Activated CD4-positive, alpha-beta T cell treated with anti-CD3 and anti-CD28 coated beads for 48 hours (primary cell): ENCODE results near the gene PPIC.
A peak's percentile ranks its signal among the peaks of the same experiment; 100 is the strongest.

Experiments used
- DNase-seq: peaks from one replicate; pipeline ENCODE4 v3.0.0-alpha.2; 2020

The PPIC gene

GRCh38 chr5:123036391-123037103, at the start of gene PPIC:
TSS of gene PPIC (minus strand) at chr5:123036725. CDS start at chr5:123036625, 100 bp downstream.
- DNase-seq, result peak; percentile 26

DNA sequence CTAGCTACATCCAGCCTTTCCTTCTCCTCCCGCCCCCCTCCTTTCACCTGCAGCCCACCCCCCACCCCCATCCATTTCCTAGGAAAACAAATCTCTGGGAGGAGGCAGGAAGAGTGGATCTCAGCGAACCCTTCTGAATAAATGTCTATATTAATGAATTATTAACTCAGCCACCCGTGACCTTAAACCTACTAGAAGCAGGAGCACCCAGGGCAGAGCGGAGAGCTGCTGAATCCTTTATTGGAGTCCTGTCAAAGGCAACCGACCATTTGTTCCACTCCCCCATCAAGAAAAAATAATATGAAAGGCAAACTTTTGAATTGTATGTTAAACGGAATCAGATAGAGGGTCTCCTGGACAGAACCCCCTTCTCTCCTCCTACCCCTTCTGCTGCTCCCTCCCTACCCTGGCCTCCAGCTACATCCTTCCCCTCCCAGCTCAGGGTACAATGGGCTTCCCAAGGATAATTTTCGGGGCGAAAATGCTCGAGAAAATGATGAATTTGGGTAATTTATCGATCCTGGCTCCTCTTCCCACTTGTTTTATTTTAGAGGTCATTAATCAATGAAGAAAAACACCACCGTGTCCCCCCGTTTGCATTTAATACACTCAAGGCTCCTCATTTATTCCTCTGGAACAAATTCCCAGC, 49.2 kb upstream of the PPIC start:
- no peak for DNase-seq

DNA sequence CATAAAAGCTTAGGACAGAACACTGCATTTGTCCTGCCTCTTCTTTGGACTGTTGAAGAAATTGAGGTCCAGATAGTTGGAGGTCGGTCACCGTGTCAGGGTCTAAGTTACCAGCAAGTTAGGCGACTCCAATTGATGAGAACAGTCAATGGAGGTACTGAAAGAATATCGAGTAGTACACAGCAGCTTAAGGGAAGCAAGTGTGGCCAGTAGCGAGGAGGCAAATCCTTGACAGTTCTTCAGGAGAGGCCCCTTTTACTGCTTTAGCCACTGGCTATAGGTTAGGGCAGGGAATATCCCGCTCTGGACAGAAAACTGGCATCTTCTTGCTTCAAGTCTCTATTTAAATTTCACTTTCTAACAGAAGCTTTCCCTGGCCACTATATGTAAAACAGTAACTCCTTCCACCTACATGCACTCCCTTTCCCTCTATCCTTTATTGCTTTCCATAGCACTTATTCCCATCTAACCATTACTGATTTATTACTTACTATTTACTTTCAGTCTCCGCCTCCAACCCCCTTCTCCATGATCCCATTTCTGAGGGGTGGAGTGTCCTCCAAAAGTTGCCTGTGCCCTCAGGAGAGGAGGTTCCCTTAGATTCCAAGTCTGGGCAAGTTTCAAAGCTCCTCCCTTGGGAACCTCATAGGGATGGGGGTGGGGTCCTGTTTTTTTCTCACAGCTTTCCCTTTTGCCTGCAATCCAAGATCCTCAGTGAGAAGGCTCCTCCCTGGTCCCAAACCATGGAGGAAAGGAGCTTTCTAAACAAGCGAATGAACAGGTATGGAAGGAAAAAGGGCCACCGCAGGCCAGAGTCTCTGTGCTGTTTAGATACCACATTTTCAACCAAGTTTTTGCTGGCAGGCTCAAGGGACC, 48.4 kb upstream of the PPIC start:
- no peak for DNase-seq

GRCh38 chr5:123083298-123083697, 46.8 kb upstream of the PPIC start:
- DNase-seq, result no peak

GRCh38 chr5:123080215-123080614, 43.7 kb upstream of the PPIC start:
- no peak for DNase-seq

GRCh38 chr5:123075521-123076163, 39.1 kb upstream of the PPIC start:
- DNase-seq, result no peak

DNA sequence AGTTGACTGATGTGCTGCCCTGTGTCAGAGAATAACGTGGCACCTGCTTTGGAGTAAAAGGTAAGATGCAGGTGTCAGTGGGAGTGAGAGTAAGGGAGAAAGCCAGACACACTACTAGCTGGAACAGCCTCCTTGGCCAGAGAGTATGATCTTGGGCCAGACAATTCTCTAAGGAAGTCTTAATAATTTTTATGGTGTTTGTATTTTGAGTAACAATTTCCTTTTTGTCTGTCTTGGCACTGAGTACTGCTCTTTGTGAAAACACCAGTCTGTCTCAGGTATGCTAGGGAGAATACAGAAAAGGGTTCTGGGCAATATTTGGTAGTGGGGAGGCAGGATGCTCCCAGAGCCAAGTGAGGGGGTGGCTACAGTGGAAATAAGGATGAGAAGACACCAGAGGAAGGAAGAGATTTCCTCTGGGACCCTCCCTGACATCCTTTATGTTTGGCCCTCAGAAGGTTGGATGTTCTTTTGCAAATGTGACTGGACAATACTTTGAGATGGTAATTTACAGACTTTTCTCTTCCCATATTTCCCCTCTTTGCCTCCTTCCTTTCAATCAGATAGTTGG, 31.9 kb upstream of the PPIC start:
- no peak for DNase-seq

DNA sequence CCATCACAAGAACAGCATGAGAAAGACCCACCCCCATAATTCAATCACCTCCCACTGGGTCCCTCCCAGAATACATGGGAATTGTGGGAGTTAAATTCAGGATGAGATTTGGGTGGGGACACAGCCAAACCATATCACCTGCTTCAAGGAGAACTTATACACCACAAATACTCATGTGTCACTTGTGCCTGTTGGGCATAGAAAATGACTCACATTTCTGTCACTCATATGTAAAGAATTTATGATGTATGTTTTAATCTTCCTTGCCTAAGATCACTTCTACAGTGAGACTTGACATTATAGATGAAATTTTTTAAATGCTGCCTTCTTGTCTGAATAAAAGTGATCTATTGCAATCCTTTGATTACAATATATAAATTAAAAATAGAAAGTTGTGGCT, 29.5 kb upstream of the PPIC start:
- DNase-seq, result no peak

DNA sequence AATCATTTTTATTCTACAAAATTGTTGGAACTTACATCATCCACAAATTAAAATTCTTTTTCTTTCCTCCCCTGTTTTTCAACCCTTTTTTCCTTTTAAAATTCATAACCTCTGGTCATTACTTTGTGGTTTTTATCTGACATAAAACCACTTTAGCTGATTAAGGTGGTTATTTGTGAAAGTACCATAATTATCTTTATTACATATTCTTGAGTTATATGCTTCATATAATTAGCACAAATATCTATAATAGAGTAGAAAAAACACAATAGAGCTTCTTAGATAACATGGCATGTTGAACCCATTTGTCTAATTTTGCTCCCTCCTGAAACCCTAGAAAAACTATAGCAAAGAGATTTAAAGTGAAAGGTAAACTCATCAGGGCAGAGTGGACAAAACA, 22.9 kb upstream of the PPIC start:
- DNase-seq, result no peak

DNA sequence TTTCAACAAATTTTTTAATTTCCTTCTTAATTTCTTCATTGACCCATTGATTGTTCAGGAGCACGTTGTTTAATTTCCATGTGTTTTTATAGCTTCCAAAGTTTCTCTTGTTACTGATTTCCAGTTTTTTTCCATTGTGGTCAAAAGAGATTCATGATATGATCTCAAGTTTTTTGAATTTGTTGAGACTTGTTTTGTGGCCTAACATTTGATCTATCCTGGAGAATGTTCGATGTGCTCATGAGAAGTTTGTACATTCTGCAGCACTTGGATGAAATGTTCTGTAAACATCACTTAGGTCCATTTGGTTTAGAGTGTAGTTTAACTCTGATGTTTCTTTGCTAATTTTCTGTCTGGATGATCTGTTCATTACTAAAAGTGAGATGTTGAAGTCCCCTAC, 14.7 kb upstream of the PPIC start:
- no peak for DNase-seq

GRCh38 chr5:123047706-123048105, 11.2 kb upstream of the PPIC start:
- no peak for DNase-seq

DNA sequence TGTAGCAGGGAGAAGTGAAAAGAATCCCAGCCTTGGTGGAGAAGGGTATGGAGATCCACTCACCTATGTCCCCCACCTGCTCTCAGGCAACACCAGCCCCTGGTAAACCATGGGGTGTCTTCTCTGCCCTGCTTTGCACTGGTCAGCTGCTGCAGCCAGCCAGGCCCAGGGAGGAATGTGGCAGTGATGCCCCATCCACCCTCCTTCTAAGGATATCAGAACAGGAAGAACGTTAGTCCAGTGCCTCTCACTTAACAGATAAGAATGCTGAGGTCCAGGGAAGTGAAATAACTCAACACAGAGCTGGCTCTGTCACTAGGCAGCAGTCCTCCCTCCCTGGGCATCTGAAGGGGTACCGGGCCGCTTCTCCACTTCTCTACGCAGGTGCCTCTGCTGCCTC, 9.7 kb upstream of the PPIC start:
- DNase-seq, result no peak

- no peak for DNase-seq
Measured at GRCh38 chr5:123044926-123045617, 8.5 kb upstream of the PPIC start.

DNA sequence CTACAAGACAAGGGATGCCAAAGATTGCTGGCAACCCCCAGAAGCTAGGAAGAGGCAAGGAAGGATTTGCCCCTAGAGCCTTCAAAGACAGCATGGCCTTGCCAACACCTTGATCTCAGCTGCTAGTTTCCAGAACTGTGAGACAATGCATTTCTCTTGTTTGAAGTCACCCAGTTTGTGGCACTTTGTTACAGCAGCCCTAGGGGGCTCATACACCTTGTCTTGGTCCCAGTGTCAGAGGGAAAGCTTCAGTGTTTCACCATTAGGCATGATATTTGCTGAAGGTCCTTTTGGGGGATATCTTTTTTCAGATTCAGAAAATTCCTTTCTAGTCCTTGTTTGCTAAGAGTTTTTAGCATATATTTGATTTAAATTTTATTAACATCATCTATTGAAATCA, 3.1 kb upstream of the PPIC start:
- no peak for DNase-seq

DNA sequence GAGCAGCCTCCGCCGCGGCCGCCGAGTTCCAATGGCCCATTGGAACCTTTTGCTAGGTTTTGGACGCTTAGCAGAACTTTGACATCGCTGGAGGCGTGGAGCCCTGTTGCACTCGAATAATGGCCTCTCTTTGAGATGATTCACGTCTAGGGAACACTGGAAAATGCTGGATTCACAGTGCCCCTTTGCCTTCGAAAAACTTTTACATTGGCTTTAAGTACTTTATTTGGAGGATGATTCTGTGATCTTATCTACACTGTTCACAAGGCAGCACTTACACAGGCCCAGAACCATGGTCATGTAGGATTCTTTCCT, 536 bp upstream of the PPIC start:
- no peak for DNase-seq

DNA sequence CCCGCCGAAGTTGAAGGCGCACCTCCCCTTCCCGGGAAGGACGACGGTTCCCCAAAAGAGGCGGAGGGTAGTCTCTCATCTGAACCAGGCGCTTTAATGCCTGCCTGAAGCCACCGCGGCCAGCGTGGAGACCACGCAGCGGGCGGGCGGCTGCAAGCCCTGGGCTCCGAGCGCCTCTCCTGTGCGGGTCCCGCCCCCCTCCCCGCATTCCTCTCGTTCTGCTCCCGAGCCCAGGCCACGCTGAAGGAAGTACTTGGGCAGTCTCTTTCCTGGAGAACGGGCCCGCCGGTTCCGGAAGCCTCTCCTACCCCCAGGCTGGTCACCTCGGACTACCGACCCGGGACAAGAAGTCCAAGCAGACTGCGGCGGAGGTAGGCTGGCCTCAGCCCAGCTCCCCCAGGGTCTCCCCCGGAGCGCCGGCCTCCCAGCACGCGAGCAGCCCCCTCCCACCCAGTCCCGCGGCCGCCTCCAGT, 571 bp downstream of the PPIC start:
- peak; percentile 3 for DNase-seq

DNA sequence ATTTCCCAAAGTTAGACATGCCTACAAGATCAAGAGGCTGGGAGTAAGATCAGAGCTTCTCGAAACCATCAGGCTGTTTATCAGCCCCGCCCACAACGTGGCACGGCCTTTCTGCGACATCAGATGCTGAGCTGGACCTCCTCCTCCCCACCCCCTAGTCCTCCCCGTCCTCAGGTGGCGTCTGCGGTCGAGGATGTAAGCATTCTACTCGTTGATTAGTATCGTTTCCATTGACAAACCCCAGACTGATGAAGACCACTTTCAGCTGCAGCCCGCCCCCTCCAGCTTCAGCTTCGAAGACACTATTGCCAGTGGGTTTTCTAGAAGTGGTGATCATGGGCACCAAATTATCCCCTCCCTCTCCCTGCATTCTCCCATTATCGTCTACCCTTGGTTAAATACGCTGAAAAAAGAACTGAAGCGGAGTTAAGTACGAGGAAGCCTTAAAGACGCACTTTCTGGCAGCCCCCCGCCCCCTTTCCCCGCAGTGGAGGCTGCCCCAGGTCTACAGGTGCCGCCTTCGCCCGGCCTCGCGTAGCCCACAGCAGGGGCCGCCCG, 1.1 kb downstream of the PPIC start:
- peak; percentile 17 for DNase-seq

- no peak for DNase-seq
Measured at GRCh38 chr5:123033157-123033671, 3.3 kb downstream of the PPIC start.

- no peak for DNase-seq
Measured at GRCh38 chr5:123028222-123028621, 8.3 kb downstream of the PPIC start.

GRCh38 chr5:123014689-123015088, 21.8 kb downstream of the PPIC start:
- no peak for DNase-seq

DNA sequence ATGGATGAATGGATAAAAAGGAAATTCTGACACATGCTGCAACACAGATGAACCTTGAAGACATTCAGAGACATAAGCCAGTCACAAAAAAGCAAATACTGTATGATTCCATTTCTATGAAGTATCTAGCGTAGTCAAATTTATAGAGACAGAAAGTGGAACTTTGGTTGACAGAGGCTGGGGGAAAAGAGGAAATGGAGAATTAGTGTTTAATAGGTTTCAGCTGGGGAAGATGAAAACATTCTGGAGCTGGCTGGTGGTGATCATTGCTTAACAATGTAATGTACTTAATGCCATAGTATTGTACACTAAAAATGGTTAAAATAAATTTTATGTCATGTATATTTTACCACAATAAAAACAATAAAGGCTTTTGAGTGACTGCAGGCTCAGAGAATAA, 24.2 kb downstream of the PPIC start:
- DNase-seq, result no peak

GRCh38 chr5:123007754-123008153, 28.8 kb downstream of the PPIC start:
- no peak for DNase-seq
